ENCODE results near the gene EIF4H.
A peak's percentile ranks its signal among the peaks of the same experiment; 100 is the strongest.
"Not testable (repeated sequence)": the region's sequence is repeated elsewhere in the genome, so short reads cannot be mapped to it uniquely, and the experiment has no call there.

The EIF4H gene

GRCh38 chr7:74206589-74207120 lies 32.5 kb downstream of the EIF4H start:
- no peak for TF ChIP-seq EZH2phosphoT487 (IDR thresholded peaks at IDR 0.05; ENCODE audit: borderline replicate concordance, low read length)
- peak; percentile 100 for TF ChIP-seq CTCF (IDR thresholded peaks at IDR 0.05; ENCODE audit: low read depth, low read length, poor library complexity, severe bottlenecking)
- no peaks in the 10 kb centered on the region for H4K20me1 ChIP-seq (ENCODE audit: control insufficient read depth, insufficient read depth, low read depth, low read length)
- H3K4me2 ChIP-seq (ENCODE audit: low read length): peak overlapping the region; percentile 64
- no peaks in the 10 kb centered on the region for H3K27me3 ChIP-seq (ENCODE audit: control insufficient read depth, low read length)
- H3K27ac ChIP-seq (ENCODE audit: low read depth, low read length): peak overlapping the region; percentile 48; the same call in 1 of the 2 replicates
- peaks cover 73% of the 10 kb centered on the region for H3K4me1 ChIP-seq (ENCODE audit: control insufficient read depth, low read length)
- peaks cover 8% of the 10 kb centered on the region for H3K36me3 ChIP-seq (ENCODE audit: control insufficient read depth, low read length)
- H3F3A ChIP-seq (ENCODE audit: control insufficient read depth, insufficient read depth): peaks cover 42% of the 10 kb centered on the region
- no peaks in the 10 kb centered on the region for H3K9me3 ChIP-seq (ENCODE audit: control insufficient read depth, insufficient read depth, low read length)
- no peaks in the 10 kb centered on the region for H3K9me2 ChIP-seq (replicated peaks; ENCODE audit: control insufficient read depth, low read length)
- H3K79me2 ChIP-seq (ENCODE audit: control insufficient read depth, low read length): peaks cover 18% of the 10 kb centered on the region
- H3K4me3 ChIP-seq (ENCODE audit: low read length): peak overlapping the region; percentile 51

DNA sequence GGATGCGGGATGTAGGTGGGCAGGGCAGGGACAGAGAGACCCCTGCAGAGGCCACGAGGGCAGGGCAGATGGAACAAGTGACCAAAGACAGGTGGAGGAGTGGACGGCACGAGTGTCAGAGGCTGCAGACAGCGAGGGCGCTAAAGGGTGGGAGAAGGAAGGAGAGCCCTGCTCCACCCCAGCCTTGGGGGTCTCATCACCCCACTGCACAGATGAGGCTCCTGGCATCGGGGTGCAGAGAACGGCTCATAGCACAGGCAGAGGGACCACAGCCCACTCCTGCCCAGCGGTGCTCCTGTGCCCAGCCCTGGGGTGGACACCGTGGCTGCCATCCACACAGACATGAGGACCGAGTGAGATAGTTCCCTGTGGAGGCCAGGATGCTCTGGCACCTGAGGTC lies 33.4 kb downstream of the EIF4H start:
- Histone ChIP-seq H3K4me1 (ENCODE audit: control insufficient read depth, low read length) (peaks cover 81% of the 10 kb centered on the region), H3K79me2 (ENCODE audit: control insufficient read depth, low read length) (peaks cover 28% of the 10 kb centered on the region), H3F3A (ENCODE audit: control insufficient read depth, insufficient read depth) (peaks cover 42% of the 10 kb centered on the region), H3K36me3 (ENCODE audit: control insufficient read depth, low read length) (peaks cover 16% of the 10 kb centered on the region), H3K9me2 (replicated peaks; ENCODE audit: control insufficient read depth, low read length) (no peaks in the 10 kb centered on the region), H3K27me3 (ENCODE audit: control insufficient read depth, low read length) (no peaks in the 10 kb centered on the region), H3K27ac (ENCODE audit: low read depth, low read length) (no peak overlapping the region), H3K4me3 (ENCODE audit: low read length) (no peak overlapping the region), H3K9me3 (ENCODE audit: control insufficient read depth, insufficient read depth, low read length) (no peaks in the 10 kb centered on the region), H3K4me2 (ENCODE audit: low read length) (no peak overlapping the region), H4K20me1 (ENCODE audit: control insufficient read depth, insufficient read depth, low read depth, low read length) (no peaks in the 10 kb centered on the region)
- TF ChIP-seq CTCF (IDR thresholded peaks at IDR 0.05; ENCODE audit: low read depth, low read length, poor library complexity, severe bottlenecking) (no peak), EZH2phosphoT487 (IDR thresholded peaks at IDR 0.05; ENCODE audit: borderline replicate concordance, low read length) (no peak)

DNA sequence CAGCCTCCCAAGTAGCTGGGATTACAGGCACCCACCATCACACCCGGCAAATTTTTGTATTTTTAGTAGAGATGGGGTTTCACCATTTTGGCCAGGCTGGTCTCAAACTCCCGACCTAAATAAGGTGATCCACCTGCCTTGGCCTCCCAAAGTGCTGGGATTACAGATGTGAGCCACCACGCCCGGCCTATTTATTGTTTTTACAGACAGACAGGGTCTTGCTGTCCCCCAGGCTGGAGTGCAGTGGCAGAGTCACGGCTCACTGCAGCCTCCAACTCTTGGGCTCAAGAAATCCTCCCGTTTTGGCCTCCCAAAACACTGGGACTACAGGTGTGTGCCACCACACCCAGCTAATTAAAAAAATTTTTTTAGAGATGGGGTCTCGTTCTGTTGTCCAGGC lies 34.1 kb downstream of the EIF4H start:
- not testable (repeated sequence) for H4K20me1 ChIP-seq (ENCODE audit: control insufficient read depth, insufficient read depth, low read depth, low read length); H3K9me2 ChIP-seq (replicated peaks; ENCODE audit: control insufficient read depth, low read length); H3K9me3 ChIP-seq (ENCODE audit: control insufficient read depth, insufficient read depth, low read length); H3K4me2 ChIP-seq (ENCODE audit: low read length); H3K27me3 ChIP-seq (ENCODE audit: control insufficient read depth, low read length); H3K4me3 ChIP-seq (ENCODE audit: low read length)
- H3K27ac ChIP-seq (ENCODE audit: low read depth, low read length): peak overlapping the region; percentile 97
- H3K79me2 ChIP-seq (ENCODE audit: control insufficient read depth, low read length): peaks cover 34% of the 10 kb centered on the region
- H3K4me1 ChIP-seq (ENCODE audit: control insufficient read depth, low read length): peaks cover 78% of the 10 kb centered on the region
- peaks cover 38% of the 10 kb centered on the region for H3F3A ChIP-seq (ENCODE audit: control insufficient read depth, insufficient read depth)
- H3K36me3 ChIP-seq (ENCODE audit: control insufficient read depth, low read length): peaks cover 19% of the 10 kb centered on the region

DNA sequence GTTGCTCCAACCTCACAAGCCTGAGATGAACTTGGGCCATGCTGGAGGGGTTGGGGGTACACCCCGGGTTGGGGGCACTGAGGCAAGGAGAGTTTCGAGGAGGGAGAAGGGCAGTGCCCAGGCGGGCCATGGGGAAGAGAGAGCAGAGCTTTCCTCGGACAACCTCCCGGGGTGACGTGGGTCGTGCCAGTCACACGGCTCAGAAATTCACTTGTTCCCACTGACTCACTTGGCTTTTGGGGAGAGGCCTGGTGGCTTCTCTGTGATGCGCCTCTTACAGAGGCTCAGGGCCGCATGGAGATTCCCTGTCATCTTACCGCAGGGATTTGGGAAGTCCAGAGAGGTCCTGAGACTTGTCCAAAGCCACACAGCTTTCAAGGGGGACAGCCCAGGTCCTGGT lies 38.5 kb downstream of the EIF4H start:
- Histone ChIP-seq H3K27me3 (ENCODE audit: control insufficient read depth, low read length) (no peaks in the 10 kb centered on the region), H4K20me1 (ENCODE audit: control insufficient read depth, insufficient read depth, low read depth, low read length) (no peaks in the 10 kb centered on the region), H3K27ac (ENCODE audit: low read depth, low read length) (peak overlapping the region; percentile 97), H3F3A (ENCODE audit: control insufficient read depth, insufficient read depth) (peaks cover 51% of the 10 kb centered on the region), H3K4me2 (ENCODE audit: low read length) (peak overlapping the region; percentile 97), H3K9me3 (ENCODE audit: control insufficient read depth, insufficient read depth, low read length) (no peaks in the 10 kb centered on the region), H3K9me2 (replicated peaks; ENCODE audit: control insufficient read depth, low read length) (no peaks in the 10 kb centered on the region), H3K4me1 (ENCODE audit: control insufficient read depth, low read length) (peaks cover 72% of the 10 kb centered on the region), H3K36me3 (ENCODE audit: control insufficient read depth, low read length) (peaks cover 54% of the 10 kb centered on the region), H3K4me3 (ENCODE audit: low read length) (peak overlapping the region; percentile 99), H3K79me2 (ENCODE audit: control insufficient read depth, low read length) (peaks cover 55% of the 10 kb centered on the region)
- TF ChIP-seq EZH2phosphoT487 (IDR thresholded peaks at IDR 0.05; ENCODE audit: borderline replicate concordance, low read length): no peak

Measured in DOHH2 (cell line).